GM19467 (cell line): ENCODE measurements around the gene CXXC5.

Experiments
- ATAC-seq: cut with Tn5 transposase; IDR thresholded peaks from one replicate; pipeline ENCODE4 v1.9.1; 2021; ENCODE audit warnings: mild to moderate bottlenecking, moderate library complexity; ENCODE audit not compliant: unreplicated experiment

CXXC5 gene

GRCh38 chr5:139664086-139664693, 16.0 kb downstream of the CXXC5 start:
- ATAC-seq: no peak

- no peak for ATAC-seq
Observed at GRCh38 chr5:139664727-139665351, 16.7 kb downstream of the CXXC5 start.

- ATAC-seq: no peak
Observed at GRCh38 chr5:139665626-139666025, 17.5 kb downstream of the CXXC5 start.

DNA sequence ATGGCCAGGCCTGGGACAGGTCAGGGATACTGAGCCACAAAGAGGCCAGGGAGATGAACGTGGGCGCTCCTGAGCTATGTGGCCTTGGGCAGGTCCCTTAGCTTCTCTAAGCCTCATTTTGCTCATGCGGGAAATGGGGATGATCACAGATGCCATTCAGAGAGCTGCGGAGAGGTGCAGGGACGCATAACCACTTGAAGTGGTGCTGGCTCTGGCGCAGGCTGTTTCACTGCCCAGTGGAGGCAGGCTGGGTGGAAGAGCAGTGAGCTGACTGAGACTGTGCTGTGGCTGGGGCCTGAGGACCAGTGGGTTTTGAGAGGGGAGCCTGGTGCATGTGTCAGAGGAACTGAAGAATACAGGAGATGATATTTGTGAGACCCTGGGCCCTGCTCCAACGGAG, 18.4 kb downstream of the CXXC5 start:
- no peak for ATAC-seq

DNA sequence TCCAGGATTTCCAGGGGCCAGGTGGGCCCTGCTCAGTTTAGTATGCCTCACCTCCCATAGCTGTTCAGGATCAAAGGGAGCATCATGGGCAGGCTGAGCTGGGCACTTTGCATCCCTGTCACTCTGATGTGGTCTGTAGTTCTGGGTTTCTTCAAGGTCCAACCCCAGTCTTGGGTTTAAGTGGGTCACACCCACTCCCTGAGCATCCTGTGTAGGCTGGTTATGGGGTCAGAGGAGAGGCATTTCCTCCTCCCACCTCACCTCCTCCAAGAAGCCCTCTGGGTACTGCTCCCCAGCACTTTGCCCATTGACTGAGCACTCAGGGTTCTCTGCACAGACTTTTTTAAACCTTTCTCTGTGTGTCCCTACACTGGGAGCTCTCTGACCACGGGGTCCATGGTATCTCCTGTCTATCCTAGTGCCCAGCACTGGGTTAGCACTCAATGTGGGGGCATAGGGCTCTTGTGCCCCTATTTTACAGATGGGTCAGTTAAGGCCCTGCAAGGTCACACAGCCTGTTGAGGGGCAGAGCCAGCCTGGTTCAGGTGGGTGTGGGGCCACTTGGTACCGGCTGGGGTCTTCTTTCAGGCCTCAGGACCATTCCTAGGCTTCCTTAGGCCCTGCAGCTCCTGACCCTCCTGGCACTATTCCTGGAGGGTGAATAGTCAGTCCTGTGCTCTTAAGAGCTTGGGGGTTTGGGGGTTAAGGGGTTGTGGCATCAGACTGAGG, 19.0 kb downstream of the CXXC5 start:
- ATAC-seq: no peak

- ATAC-seq: no peak
Observed at GRCh38 chr5:139667730-139668063, 19.5 kb downstream of the CXXC5 start.

DNA sequence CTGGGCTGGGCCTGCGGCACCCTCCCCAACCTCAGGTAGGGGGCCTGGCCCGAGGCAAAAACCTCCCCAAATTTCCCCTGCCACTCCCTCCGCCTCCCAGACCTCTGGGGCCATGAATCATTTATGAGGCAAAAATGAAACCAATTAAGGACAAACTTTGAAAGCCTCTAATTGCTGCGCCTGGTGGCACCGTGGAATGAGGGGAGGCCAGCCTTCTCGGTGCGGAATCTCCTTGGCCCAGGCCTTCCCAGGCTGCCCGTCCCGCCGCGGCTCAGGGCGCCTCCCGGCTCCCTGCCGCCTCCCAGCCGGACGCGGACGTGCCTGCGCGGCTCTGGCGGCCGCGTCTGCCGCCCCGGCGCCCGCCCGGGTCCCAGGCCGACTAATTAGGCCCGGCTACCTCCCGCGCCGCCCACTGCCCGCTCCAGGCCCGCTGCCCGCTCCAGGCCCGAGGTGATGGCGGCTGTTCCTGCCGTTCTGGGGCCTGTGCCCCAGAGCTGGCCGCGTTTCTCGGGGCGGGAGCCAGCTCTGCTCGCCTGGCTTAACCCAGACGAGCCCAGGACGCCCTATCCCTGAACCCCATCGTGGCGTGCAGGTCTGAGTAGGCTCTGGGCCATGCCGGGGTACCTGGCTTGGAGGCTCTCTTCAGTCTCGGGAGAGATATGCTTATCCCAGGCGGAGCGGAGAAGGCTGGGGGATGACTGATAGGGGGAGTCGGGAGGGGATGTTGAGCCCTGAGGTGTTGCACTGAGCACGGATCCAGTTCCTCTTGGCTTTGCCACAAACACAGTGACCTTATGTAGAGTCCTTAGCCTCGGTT, 20.1 kb downstream of the CXXC5 start:
- no peak for ATAC-seq

DNA sequence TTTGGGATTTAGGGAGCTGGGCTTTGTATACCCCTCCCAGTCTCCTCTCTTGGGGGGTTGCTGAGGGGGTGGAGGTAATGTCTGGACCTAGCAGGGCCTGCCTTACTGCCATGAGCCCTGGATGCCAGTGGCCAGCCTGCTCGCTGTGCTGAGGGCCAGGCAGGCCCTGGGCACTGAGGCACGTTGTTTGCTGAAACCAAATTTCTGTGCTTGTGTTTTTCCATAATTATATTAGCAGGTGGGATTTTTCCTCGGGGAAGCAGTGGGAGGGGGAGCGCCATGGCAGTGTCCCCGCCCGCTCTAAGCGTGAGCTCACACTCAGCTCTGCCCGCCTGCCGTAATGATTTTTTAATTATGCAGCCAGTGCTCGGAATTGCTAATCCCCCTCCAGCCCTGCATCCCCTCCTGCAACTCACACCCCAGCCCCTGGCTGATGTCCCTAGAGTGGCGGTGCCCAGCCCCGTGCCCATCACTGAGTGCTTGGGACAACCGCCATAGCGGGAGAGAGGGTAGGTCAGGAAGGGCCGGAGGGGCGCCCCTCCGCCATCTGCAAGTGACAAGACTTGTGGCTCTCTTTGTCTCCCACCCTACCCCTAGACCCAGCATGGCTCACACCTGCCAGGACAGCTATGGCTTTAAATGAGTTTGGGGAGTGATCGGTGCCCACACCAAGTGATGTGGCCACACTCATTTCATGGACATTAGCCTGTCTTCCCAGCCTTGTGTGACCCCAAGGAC, 20.9 kb downstream of the CXXC5 start:
- no peak for ATAC-seq

GRCh38 chr5:139669662-139670368, 21.7 kb downstream of the CXXC5 start:
- ATAC-seq: no peak

DNA sequence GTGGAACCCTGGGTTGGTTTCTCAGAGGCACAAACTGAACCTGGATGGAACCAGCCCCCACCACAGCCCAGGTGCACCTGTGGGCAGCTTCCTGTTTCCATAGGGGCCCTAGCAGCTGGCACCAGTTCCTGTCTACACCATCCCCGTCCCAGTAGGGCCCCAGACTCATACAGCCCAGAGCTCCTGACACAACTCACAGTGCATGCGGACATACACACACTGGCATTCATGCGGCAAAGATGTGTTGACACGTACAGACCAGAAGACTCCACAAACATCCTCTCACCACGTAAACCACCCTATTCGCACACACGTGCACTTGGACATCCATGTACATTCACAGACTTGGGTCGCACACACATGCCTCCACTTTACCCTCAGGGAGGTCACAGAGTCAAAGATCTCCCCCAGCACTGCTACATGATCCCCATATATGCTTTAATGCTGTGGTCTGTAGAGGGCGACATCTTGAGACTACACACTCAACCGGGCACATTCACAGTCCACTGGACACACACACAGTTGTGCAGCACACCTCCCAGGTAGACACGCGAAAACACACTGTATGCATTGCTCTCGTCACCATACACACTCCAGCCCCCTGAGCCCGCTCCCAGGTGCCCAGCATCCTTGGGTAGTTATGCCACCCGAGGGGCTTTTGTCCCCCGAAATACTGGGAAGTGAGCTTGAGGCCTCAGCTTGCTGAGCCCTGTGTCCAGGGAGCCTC, 22.4 kb downstream of the CXXC5 start:
- peak; percentile 49 for ATAC-seq

DNA sequence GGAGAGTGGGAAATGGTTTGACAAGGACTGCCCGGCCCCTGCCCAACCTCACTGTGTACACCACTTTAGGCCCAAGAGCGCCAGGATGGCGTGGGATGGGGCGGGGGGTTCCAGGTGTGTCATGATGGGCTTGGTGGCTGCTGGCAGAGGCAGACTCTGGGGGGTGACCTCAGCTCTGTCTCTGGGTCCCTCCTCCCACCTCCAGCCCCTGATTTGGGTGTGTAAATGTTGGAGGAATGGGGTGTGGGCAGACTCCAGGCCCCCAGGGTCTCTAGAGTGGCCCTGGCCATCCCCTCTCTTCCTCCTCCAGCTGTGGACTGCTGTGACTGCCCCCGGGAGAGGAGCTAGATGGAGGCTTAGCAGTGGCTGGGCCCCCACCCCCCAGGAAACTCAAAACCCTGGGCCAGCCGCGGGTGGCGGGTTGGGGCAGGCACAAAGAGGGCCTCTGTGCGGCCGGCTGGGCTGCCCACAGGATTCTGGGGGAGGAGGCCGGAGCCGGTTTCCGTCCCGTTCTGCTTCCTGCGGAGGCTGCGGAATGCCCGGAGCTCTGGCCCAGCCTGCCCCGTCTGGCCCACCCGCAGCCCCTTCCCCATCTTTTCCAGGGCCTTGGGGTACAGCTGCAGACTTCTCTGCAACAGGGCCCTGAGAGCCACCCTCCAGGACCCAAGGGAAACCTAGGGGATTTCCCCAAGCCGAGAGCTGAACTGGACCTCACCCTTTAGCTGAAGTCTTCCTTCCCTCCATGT, 23.1 kb downstream of the CXXC5 start:
- no peak for ATAC-seq

DNA sequence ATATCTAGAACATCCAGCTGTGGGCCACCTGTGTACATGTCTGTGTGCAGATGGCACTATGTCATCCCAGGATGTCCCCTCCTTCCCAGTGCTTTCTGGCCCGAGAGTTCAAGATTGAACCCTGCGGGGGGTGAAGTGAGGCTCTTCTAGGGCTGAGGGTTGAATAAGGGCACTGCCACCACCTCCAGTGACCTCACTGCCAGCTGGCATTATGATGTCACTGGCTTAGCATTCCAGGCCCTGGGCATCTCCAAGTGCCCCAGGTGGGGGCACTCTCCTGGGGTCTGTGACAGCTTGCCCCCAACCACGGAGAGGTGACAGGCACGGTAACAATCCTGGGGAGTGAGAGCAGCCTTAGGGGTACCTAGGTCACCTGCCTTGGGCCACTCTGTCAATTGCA, 27.1 kb downstream of the CXXC5 start:
- no peak for ATAC-seq

GRCh38 chr5:139675825-139676224, 27.7 kb downstream of the CXXC5 start:
- ATAC-seq: no peak

DNA sequence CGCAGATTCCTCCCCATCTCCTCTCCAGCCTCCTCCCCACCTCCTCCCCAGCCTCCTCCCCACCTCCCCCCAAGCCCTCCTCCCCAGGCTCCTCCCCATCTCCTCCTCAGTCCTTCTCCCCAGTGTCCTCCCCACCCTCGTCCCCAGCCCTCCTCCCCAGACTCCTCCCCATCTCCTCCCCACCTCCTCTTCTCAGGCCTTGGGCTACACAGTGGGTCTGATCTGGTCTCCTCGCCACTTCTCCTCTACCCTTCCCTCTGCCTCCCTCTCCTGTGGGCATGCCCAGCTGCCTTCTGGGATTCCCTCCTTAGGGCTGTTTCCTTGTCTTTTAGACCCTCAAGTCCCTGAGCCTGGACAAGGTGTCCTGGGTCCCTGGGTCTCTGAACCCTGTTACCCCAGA, 28.3 kb downstream of the CXXC5 start:
- ATAC-seq: no peak

- no peak for ATAC-seq
Observed at GRCh38 chr5:139676951-139677735, 29.0 kb downstream of the CXXC5 start.

GRCh38 chr5:139677736-139678613, 29.8 kb downstream of the CXXC5 start:
- no peak for ATAC-seq
